WTC11 (cell line): Measurements from ENCODE around the gene ARID1A. TPM values are rescaled to one million over a fixed set of nuclear protein-coding genes. Genes with fewer than 3 reads are reported as not detected.
A peak's percentile ranks its signal among the peaks of the same experiment; 100 is the strongest.

Source experiments
- ATAC-seq: fragments of 200-7000 bp; cut with Tn5 transposase; 2 replicates; pipeline ENCODE4 v1.10.0; 2021; ENCODE audit warnings: mild to moderate bottlenecking, moderate library complexity
- CTCF ChIA-PET: fragments of 300-600 bp; sonication (Branson Sonifier 250); formaldehyde crosslinking; loops from one replicate; lab custom pipeline; 2021; ENCODE audit warnings: antibody characterized with exemption; lab: Charles Lee
- POLR2A ChIA-PET: fragments of 350-600 bp; sonication (Branson Sonifier 250); formaldehyde crosslinking; loops from one replicate; lab custom pipeline; 2021; ENCODE audit warnings: antibody characterized with exemption; lab: Charles Lee
- DNase-seq: peaks from one replicate; pipeline ENCODE4 v3.0.0; 2021; ENCODE audit warnings: low spot score
- H3K27ac Mint-ChIP-seq: 2 replicates; pipeline ENCODE4 v1.8.0; 2021; ENCODE audit warnings: mixed read lengths
- H3K27me3 Mint-ChIP-seq: 2 replicates; pipeline ENCODE4 v1.8.0; 2021; ENCODE audit warnings: low read depth, mild to moderate bottlenecking, moderate library complexity, mixed read lengths
- H3K36me3 Mint-ChIP-seq: 2 replicates; pipeline ENCODE4 v1.8.0; 2021; ENCODE audit warnings: mixed read lengths
- H3K4me1 Mint-ChIP-seq: 2 replicates; pipeline ENCODE4 v1.8.0; 2022; ENCODE audit warnings: mixed read lengths
- H3K4me3 Mint-ChIP-seq: 2 replicates; pipeline ENCODE4 v1.8.0; 2021; ENCODE audit warnings: mild to moderate bottlenecking, moderate library complexity, mixed read lengths
- H3K9me3 Mint-ChIP-seq: 2 replicates; pipeline ENCODE4 v1.8.0; 2021; ENCODE audit warnings: mixed read lengths
- ATF1 ChIP-seq: sonication (generic); formaldehyde crosslinking; IDR thresholded peaks from 2 replicates; pipeline ENCODE4 v1.8.1; 2023; ENCODE audit warnings: mild to moderate bottlenecking, moderate library complexity, missing genetic modification reagents
- ELF4 ChIP-seq: sonication (generic); formaldehyde crosslinking; IDR thresholded peaks from 2 replicates; pipeline ENCODE4 v1.8.1; 2022; ENCODE audit warnings: low read depth, mild to moderate bottlenecking, moderate library complexity, missing genetic modification reagents
- ESRRA ChIP-seq: sonication (generic); formaldehyde crosslinking; IDR thresholded peaks from 2 replicates; pipeline ENCODE4 v1.8.1; 2022; ENCODE audit warnings: mild to moderate bottlenecking, missing genetic modification reagents, borderline replicate concordance
- FOXP1 ChIP-seq: sonication (generic); formaldehyde crosslinking; IDR thresholded peaks from 2 replicates; pipeline ENCODE4 v1.8.0; 2022; ENCODE audit warnings: missing genetic modification reagents, mild to moderate bottlenecking, moderate library complexity, borderline replicate concordance
- JUN ChIP-seq: sonication (generic); formaldehyde crosslinking; IDR thresholded peaks from 2 replicates; pipeline ENCODE4 v1.8.0; 2023; ENCODE audit warnings: mild to moderate bottlenecking, missing genetic modification reagents
- MYBL2 ChIP-seq: sonication (generic); formaldehyde crosslinking; IDR thresholded peaks from 2 replicates; pipeline ENCODE4 v1.8.1; 2023; ENCODE audit warnings: mild to moderate bottlenecking, moderate library complexity, missing genetic modification reagents
- NFE2L1 ChIP-seq: sonication (generic); formaldehyde crosslinking; IDR thresholded peaks from 2 replicates; pipeline ENCODE4 v1.8.1; 2023; ENCODE audit warnings: missing genetic modification reagents
- TP53 ChIP-seq: sonication (generic); formaldehyde crosslinking; IDR thresholded peaks from 2 replicates; pipeline ENCODE4 v1.8.1; 2023; ENCODE audit warnings: mild to moderate bottlenecking, missing genetic modification reagents
- ZNF317 ChIP-seq: sonication (generic); formaldehyde crosslinking; IDR thresholded peaks from 2 replicates; pipeline ENCODE4 v1.8.1; 2023; ENCODE audit warnings: low read depth, mild to moderate bottlenecking, moderate library complexity, missing genetic modification reagents, borderline replicate concordance
- total RNA-seq: library from RNA; stranded (reverse); gene quantifications from 3 replicates; pipeline ENCODE4 v1.2.3, GENCODE V29; 2021
- TF ChIP-seq, protein P1 (sequence below): sonication (generic); formaldehyde crosslinking; IDR thresholded peaks from 2 replicates; pipeline ENCODE4 v1.8.0; 2022; ENCODE audit warnings: mild to moderate bottlenecking, missing genetic modification reagents
- TF ChIP-seq, protein P2 (sequence below): sonication (generic); formaldehyde crosslinking; IDR thresholded peaks from 2 replicates; pipeline ENCODE4 v1.8.0; 2022; ENCODE audit warnings: mild to moderate bottlenecking, missing genetic modification reagents
- TF ChIP-seq, protein P3 (sequence below): sonication (generic); formaldehyde crosslinking; IDR thresholded peaks from 2 replicates; pipeline ENCODE4 v1.8.0; 2022; ENCODE audit warnings: mild to moderate bottlenecking, missing genetic modification reagents
- TF ChIP-seq, protein P4 (sequence below): sonication (generic); formaldehyde crosslinking; IDR thresholded peaks from 2 replicates; pipeline ENCODE4 v1.8.0; 2022; ENCODE audit warnings: mild to moderate bottlenecking, missing genetic modification reagents
- TF ChIP-seq, protein P5 (sequence below): sonication (generic); formaldehyde crosslinking; IDR thresholded peaks from 2 replicates; pipeline ENCODE4 v1.8.1; 2023; ENCODE audit warnings: mild to moderate bottlenecking, moderate library complexity, missing genetic modification reagents
- TF ChIP-seq, protein P6 (sequence below): fragments of 250-450 bp; sonication (Bioruptor Pico); IDR thresholded peaks from 2 replicates; pipeline ENCODE4 v1.9.0; 2021; ENCODE audit warnings: mild to moderate bottlenecking, borderline replicate concordance

Gene ARID1A
- total RNA-seq, 1 experiment from 2014 or later: 98.0 TPM

DNA sequence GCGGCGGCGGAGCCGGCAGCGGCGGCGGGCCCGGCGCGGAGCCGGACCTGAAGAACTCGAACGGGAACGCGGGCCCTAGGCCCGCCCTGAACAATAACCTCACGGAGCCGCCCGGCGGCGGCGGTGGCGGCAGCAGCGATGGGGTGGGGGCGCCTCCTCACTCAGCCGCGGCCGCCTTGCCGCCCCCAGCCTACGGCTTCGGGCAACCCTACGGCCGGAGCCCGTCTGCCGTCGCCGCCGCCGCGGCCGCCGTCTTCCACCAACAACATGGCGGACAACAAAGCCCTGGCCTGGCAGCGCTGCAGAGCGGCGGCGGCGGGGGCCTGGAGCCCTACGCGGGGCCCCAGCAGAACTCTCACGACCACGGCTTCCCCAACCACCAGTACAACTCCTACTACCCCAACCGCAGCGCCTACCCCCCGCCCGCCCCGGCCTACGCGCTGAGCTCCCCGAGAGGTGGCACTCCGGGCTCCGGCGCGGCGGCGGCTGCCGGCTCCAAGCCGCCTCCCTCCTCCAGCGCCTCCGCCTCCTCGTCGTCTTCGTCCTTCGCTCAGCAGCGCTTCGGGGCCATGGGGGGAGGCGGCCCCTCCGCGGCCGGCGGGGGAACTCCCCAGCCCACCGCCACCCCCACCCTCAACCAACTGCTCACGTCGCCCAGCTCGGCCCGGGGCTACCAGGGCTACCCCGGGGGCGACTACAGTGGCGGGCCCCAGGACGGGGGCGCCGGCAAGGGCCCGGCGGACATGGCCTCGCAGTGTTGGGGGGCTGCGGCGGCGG is 1.0 kb downstream of the ARID1A start:
- no peak overlapping the region for H3K27ac Mint-ChIP-seq

DNA sequence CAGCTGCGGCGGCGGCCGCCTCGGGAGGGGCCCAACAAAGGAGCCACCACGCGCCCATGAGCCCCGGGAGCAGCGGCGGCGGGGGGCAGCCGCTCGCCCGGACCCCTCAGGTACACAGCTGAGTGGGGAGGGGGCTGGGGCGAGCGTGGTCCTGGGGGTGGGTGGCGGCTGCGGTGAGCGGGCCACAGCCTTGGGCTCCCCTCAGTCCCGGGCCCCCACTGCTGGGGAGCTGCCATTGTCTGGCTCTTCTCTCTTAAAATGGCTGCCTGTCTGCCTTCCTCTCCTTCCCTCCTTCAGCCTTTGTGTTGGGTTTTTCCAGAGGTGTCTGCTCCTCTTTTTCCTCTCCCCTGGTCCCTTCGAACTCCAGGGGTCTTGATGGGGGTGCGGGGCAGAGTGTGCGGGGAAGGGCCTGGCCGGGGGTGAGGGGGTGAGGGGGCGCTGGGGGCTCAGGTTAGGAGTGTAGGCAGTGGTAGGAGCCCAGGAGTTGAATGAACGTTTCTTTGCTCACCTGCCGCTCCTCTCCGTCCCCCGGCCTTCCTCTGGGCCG is 1.7 kb downstream of the ARID1A start:
- DNase-seq: no peak
- Mint-ChIP-seq H3K27me3 (no peaks in the 10 kb centered on the region), H3K4me1 (peaks cover 19% of the 10 kb centered on the region), H3K4me3 (no peak overlapping the region), H3K9me3 (no peaks in the 10 kb centered on the region), H3K27ac (no peak overlapping the region), H3K36me3 (no peaks in the 10 kb centered on the region)
- ChIA-PET POLR2A (interaction anchor here (0.6 to 3.1 kb wide), 4 partner anchors 20 to 564 kb away, joined by 3 to 16 read pairs (median 4); partner anchors contain the start of gene PIGV), CTCF (interaction anchor here (0.7 to 2.5 kb wide), 9 partner anchors 9 to 112 kb away, joined by 3 to 15 read pairs (median 5); partner anchors contain the start of gene PIGV)
- TF ChIP-seq, protein P1, sequence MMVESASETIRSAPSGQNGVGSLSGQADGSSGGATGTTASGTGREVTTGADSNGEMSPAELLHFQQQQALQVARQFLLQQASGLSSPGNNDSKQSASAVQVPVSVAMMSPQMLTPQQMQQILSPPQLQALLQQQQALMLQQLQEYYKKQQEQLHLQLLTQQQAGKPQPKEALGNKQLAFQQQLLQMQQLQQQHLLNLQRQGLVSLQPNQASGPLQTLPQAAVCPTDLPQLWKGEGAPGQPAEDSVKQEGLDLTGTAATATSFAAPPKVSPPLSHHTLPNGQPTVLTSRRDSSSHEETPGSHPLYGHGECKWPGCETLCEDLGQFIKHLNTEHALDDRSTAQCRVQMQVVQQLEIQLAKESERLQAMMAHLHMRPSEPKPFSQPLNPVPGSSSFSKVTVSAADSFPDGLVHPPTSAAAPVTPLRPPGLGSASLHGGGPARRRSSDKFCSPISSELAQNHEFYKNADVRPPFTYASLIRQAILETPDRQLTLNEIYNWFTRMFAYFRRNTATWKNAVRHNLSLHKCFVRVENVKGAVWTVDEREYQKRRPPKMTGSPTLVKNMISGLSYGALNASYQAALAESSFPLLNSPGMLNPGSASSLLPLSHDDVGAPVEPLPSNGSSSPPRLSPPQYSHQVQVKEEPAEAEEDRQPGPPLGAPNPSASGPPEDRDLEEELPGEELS: peak; percentile 6; the same call in 1 of the 2 replicates
- no peak for TF ChIP-seq ATF1
- ATAC-seq: no peak

More for the DNA sequence above, 1.0 kb downstream of the ARID1A start:
- ATAC-seq (no peak), DNase-seq (peak; percentile 24)
- H3K27me3 Mint-ChIP-seq: no peaks in the 10 kb centered on the region
- no peaks in the 10 kb centered on the region for H3K36me3 Mint-ChIP-seq
- TF ChIP-seq NFE2L1: 0 out of 2 replicates have a peak, but pooled peaks have one; percentile 30
- TF ChIP-seq, protein P2, sequence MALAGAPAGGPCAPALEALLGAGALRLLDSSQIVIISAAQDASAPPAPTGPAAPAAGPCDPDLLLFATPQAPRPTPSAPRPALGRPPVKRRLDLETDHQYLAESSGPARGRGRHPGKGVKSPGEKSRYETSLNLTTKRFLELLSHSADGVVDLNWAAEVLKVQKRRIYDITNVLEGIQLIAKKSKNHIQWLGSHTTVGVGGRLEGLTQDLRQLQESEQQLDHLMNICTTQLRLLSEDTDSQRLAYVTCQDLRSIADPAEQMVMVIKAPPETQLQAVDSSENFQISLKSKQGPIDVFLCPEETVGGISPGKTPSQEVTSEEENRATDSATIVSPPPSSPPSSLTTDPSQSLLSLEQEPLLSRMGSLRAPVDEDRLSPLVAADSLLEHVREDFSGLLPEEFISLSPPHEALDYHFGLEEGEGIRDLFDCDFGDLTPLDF (CRISPR knock-in tag): no peak
- TF ChIP-seq, protein P3, sequence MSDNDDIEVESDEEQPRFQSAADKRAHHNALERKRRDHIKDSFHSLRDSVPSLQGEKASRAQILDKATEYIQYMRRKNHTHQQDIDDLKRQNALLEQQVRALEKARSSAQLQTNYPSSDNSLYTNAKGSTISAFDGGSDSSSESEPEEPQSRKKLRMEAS (CRISPR knock-in tag): peak; percentile 29; the same call in 1 of the 2 replicates
- 0 out of 2 replicates have a peak, but pooled peaks have one; percentile 18 for TF ChIP-seq JUN (CRISPR knock-in tag)
- peak; percentile 70; the same call in 1 of the 2 replicates for TF ChIP-seq MYBL2 (CRISPR knock-in tag)
- TF ChIP-seq, protein P4, sequence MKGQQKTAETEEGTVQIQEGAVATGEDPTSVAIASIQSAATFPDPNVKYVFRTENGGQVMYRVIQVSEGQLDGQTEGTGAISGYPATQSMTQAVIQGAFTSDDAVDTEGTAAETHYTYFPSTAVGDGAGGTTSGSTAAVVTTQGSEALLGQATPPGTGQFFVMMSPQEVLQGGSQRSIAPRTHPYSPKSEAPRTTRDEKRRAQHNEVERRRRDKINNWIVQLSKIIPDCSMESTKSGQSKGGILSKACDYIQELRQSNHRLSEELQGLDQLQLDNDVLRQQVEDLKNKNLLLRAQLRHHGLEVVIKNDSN (CRISPR knock-in tag): 0 out of 2 replicates have a peak, but pooled peaks have one; percentile 33
- TF ChIP-seq, protein P5, sequence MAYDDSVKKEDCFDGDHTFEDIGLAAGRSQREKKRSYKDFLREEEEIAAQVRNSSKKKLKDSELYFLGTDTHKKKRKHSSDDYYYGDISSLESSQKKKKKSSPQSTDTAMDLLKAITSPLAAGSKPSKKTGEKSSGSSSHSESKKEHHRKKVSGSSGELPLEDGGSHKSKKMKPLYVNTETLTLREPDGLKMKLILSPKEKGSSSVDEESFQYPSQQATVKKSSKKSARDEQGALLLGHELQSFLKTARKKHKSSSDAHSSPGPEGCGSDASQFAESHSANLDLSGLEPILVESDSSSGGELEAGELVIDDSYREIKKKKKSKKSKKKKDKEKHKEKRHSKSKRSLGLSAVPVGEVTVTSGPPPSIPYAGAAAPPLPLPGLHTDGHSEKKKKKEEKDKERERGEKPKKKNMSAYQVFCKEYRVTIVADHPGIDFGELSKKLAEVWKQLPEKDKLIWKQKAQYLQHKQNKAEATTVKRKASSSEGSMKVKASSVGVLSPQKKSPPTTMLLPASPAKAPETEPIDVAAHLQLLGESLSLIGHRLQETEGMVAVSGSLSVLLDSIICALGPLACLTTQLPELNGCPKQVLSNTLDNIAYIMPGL (CRISPR knock-in tag): peak; percentile 70
- no peak for TF ChIP-seq ESRRA (CRISPR knock-in tag)
- TF ChIP-seq FOXP1 (CRISPR knock-in tag): peak; percentile 45
- TF ChIP-seq, protein P6, sequence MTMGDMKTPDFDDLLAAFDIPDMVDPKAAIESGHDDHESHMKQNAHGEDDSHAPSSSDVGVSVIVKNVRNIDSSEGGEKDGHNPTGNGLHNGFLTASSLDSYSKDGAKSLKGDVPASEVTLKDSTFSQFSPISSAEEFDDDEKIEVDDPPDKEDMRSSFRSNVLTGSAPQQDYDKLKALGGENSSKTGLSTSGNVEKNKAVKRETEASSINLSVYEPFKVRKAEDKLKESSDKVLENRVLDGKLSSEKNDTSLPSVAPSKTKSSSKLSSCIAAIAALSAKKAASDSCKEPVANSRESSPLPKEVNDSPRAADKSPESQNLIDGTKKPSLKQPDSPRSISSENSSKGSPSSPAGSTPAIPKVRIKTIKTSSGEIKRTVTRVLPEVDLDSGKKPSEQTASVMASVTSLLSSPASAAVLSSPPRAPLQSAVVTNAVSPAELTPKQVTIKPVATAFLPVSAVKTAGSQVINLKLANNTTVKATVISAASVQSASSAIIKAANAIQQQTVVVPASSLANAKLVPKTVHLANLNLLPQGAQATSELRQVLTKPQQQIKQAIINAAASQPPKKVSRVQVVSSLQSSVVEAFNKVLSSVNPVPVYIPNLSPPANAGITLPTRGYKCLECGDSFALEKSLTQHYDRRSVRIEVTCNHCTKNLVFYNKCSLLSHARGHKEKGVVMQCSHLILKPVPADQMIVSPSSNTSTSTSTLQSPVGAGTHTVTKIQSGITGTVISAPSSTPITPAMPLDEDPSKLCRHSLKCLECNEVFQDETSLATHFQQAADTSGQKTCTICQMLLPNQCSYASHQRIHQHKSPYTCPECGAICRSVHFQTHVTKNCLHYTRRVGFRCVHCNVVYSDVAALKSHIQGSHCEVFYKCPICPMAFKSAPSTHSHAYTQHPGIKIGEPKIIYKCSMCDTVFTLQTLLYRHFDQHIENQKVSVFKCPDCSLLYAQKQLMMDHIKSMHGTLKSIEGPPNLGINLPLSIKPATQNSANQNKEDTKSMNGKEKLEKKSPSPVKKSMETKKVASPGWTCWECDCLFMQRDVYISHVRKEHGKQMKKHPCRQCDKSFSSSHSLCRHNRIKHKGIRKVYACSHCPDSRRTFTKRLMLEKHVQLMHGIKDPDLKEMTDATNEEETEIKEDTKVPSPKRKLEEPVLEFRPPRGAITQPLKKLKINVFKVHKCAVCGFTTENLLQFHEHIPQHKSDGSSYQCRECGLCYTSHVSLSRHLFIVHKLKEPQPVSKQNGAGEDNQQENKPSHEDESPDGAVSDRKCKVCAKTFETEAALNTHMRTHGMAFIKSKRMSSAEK (CRISPR knock-in tag): no peak
- no peak; the same call in 1 of the 2 replicates for TF ChIP-seq TP53
- TF ChIP-seq ZNF317: peak; percentile 42; the same call in 1 of the 2 replicates
- 0 out of 2 replicates have a peak, but pooled peaks have one; percentile 38 for TF ChIP-seq ELF4 (CRISPR knock-in tag)
- TF ChIP-seq, all 79 proteins: peak for 9
- Mint-ChIP-seq H3K9me3 (no peaks in the 10 kb centered on the region), H3K4me3 (peak overlapping the region; percentile 53), H3K4me1 (peaks cover 20% of the 10 kb centered on the region)
- POLR2A ChIA-PET: interaction anchor here (0.6 to 3.1 kb wide), 5 partner anchors 10 to 1949 kb away, joined by 3 to 16 read pairs (median 3); no protein-coding TSS in a partner anchor
- CTCF ChIA-PET: interaction anchor here (0.7 to 1.7 kb wide), 5 partner anchors 19 to 113 kb away, joined by 4 to 6 read pairs (median 5); no protein-coding TSS in a partner anchor
